NCI-H187 (cell line): ENCODE measurements around the gene TMEM119.
"Not testable (repeated sequence)": the region's sequence is repeated elsewhere in the genome, so short reads cannot be mapped to it uniquely, and the experiment has no call there.

ENCODE experiments used
- DNase-seq, 2 experiments: peaks; one replicate each; lab custom pipeline; 2025; lab: John Stamatoyannopoulos, UW

TMEM119 gene

GRCh38 chr12:108565146-108565545 is 32.7 kb downstream of the TMEM119 start:
- DNase-seq, result no peak

GRCh38 chr12:108564724-108565123 is 33.2 kb downstream of the TMEM119 start:
- DNase-seq, result no peak

- DNase-seq, result no peak
Measured at GRCh38 chr12:108563804-108564151, 34.1 kb downstream of the TMEM119 start.

- DNase-seq, result peak; percentile 69 to 85
Measured at GRCh38 chr12:108563136-108563803, 34.6 kb downstream of the TMEM119 start.

GRCh38 chr12:108562348-108563135 is 35.3 kb downstream of the TMEM119 start, which contains the start of gene ISCU:
ISCU (plus strand) TSS chr12:108562596; CDS start chr12:108562623, 27 bp downstream.
- peak; percentile 97 to 99 for DNase-seq

- no peak for DNase-seq
Measured at GRCh38 chr12:108561852-108562347, 36.0 kb downstream of the TMEM119 start.

GRCh38 chr12:108560752-108561719 is 36.8 kb downstream of the TMEM119 start, which contains the start of gene SART3:
SART3 (minus strand) TSS chr12:108561173; CDS start chr12:108561154, 19 bp downstream.
- DNase-seq, result peak; percentile 76 to 96

- no peak for DNase-seq
Measured at GRCh38 chr12:108560321-108560721, 37.6 kb downstream of the TMEM119 start.

- DNase-seq, result no peak
Measured at GRCh38 chr12:108559748-108560147, 38.1 kb downstream of the TMEM119 start.

GRCh38 chr12:108559007-108559655 is 38.8 kb downstream of the TMEM119 start:
- DNase-seq, result no peak

- DNase-seq, result not testable (repeated sequence)
Measured at GRCh38 chr12:108555383-108555782, 42.5 kb downstream of the TMEM119 start.

GRCh38 chr12:108553799-108554198 is 44.1 kb downstream of the TMEM119 start:
- DNase-seq, result no peak

- no peak for DNase-seq
Measured at GRCh38 chr12:108551535-108551934, 46.3 kb downstream of the TMEM119 start.

- no peak for DNase-seq
Measured at GRCh38 chr12:108548954-108549521, 48.8 kb downstream of the TMEM119 start.

GRCh38 chr12:108547686-108548085 is 50.2 kb downstream of the TMEM119 start:
- no peak for DNase-seq

GRCh38 chr12:108543652-108544051 is 54.2 kb downstream of the TMEM119 start:
- DNase-seq, result no peak

GRCh38 chr12:108542320-108542719 is 55.6 kb downstream of the TMEM119 start:
- no peak for DNase-seq
